Renal cortex interstitium (tissue), 11 donors: ENCODE data around the gene TAF3. TPM values are rescaled to one million over a fixed set of nuclear protein-coding genes. Genes with fewer than 3 reads are reported as not detected.

Source experiments
- DNase-seq, 11 donors: peaks; one replicate each; pipeline ENCODE4 v3.0.0-alpha.2; 2013; ENCODE audit warnings: low read depth in 9 of 11, low spot score in 4 of 11; ENCODE audit errors: extremely low read depth in 1 of 11
- polyA plus RNA-seq, 3 donors: library from polyadenylated mRNA; unstranded; fragments of 120-200 nt; gene quantifications; one replicate each; pipeline ENCODE4 v1.2.1, GENCODE V29; 2013; ENCODE audit not compliant: insufficient read length in 3 of 3

The TAF3 gene
- polyA plus RNA-seq, 3 donors: 10.6 to 12.3 (median 10.9) TPM

GRCh38 chr10:8060010-8060703 is 241.9 kb downstream of the TAF3 start:
- no peak for DNase-seq

- DNase-seq: no peak
These were observed 242.4 kb downstream of the TAF3 start for GRCh38 chr10:8060704-8061121.

DNA sequence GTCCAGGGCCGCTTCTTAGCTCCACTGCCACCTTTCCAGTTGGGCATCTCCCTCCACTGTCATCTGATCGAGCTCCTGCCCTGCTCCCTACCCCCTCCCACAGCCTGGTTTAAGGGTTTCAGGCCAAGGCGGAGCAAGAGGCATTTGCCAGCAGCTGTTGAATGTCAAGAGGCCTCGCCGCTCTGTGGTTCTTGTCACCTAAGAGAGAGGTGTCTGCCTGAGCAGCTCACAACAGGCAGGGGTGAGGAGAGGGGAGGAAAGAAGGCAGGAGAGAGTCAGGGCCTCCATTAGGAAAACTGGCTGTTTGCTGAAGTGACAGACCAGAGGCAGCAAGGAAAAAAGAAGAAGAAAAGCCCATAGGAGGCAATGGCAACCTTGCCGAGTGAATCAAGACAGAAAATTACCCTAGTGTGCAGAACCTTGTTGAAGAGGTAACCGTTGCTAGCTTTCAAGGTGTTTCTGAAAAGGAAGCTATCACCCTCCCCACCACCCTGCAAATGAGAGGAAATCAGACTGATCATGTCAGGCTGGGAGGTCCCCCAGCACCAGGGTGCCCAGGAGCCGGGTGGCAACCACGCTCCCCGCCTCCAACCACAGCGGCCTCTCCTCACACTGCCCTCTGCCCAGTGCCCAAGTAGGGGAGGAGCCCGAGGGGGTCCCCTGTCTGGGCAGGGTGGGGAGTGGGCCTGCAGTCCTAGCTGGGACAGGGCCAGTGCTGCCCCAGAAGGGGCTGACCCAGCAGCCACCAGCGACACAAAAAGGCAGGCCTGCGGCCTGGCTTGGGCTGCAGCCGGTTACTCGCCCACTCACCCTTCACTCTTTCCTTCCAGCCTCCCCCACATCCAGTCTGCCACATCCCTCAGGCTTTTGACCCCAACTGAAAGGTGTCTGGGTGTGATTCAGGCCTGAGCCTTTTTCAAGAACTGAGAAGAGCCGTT is 243.2 kb downstream of the TAF3 start:
- no peak for DNase-seq

GRCh38 chr10:8063128-8063908 is 245.0 kb downstream of the TAF3 start:
- DNase-seq: no peak

- DNase-seq: no peak
These were observed 245.6 kb downstream of the TAF3 start for GRCh38 chr10:8063935-8064334.

GRCh38 chr10:8064436-8064835 is 246.1 kb downstream of the TAF3 start:
- no peak for DNase-seq

- DNase-seq: no peak
These were observed 247.3 kb downstream of the TAF3 start for GRCh38 chr10:8065651-8066050.

DNA sequence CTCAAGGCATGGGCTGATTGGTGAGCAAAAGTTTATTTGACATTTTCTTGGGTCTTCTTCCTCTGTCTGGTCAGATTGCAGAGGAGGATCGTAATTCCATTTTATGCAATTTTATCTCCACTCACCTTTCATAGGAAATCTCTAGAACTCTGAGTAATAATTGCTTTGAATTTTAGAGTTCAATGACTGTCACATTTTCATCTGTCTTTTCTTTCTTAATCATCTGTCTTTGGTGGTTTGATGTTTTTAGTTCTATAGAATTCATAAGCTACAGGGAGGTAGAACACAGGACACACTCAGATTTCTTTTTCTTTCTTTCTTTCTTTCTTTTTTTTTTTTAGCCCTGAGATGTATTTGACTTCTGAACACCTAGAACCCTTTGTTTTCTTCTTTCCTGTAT is 247.8 kb downstream of the TAF3 start:
- DNase-seq: no peak

Other genes starting within 250 kb of the TAF3 start
- 10 to 100 TPM; 20.9 to 25.4 (median 24.6) TPM for gene ITIH5, start 151.5 kb upstream of the TAF3 start, polyA plus RNA-seq
- gene ITIH2, start 115.2 kb upstream of the TAF3 start, polyA plus RNA-seq: 1 to 10 TPM in 1 of 3 donors, under 1 TPM in 2; 0.27 to 1.2 (median 0.36) TPM
- 10 to 100 TPM; 19.2 to 25.8 (median 21.1) TPM for gene KIN, start 30.5 kb upstream of the TAF3 start, polyA plus RNA-seq
- 100 to 1,000 TPM; 400 to 418 (median 402) TPM for gene ATP5F1C, start 30.3 kb upstream of the TAF3 start, polyA plus RNA-seq
- 100 to 1,000 TPM in 1 of 3 donors, 10 to 100 TPM in 2; 78.2 to 129 (median 89.6) TPM for gene GATA3, start 236.2 kb downstream of the TAF3 start, polyA plus RNA-seq